Brain microvascular endothelial cell (primary cell): Measurements from ENCODE around the gene BCR.

ENCODE experiments used
- DNase-seq: peaks from one replicate; pipeline ENCODE4 v3.0.0-alpha.2; 2020
- H3K27ac ChIP-seq: fragments of 250-450 bp; sonication (Bioruptor Pico); 2 replicates; pipeline ENCODE4 v1.5.1; 2020; ENCODE audit warnings: mild to moderate bottlenecking, moderate library complexity
- H3K27me3 ChIP-seq: fragments of 250-450 bp; sonication (Bioruptor Pico); replicated peaks from 2 replicates; pipeline ENCODE4 v1.5.1; 2020; ENCODE audit warnings: mild to moderate bottlenecking
- H3K36me3 ChIP-seq: fragments of 250-450 bp; sonication (Bioruptor Pico); replicated peaks from 2 replicates; pipeline ENCODE4 v1.5.1; 2020; ENCODE audit warnings: mild to moderate bottlenecking
- H3K4me3 ChIP-seq: 2 replicates; pipeline ENCODE4 v1.5.1; 2011; ENCODE audit warnings: low read depth, mild to moderate bottlenecking, control low read depth, low read length, moderate library complexity
- CTCF ChIP-seq: IDR thresholded peaks from 2 replicates; pipeline ENCODE4 v1.5.1; 2011; ENCODE audit warnings: low read depth, mild to moderate bottlenecking, moderate library complexity, low read length, control low read depth, inconsistent platforms; ENCODE audit errors: missing control alignments
- in situ Hi-C: cut with HindIII; loops from 2 replicates; pipeline ENCODE4 v1.10.0; 2017; ENCODE audit warnings: low sequenced_read_pairs, low pct_ligation_motif_present

The BCR gene

GRCh38 chr22:23256986-23257888 is 76.9 kb downstream of the BCR start:
- in situ Hi-C loops = no loop called here
- Histone ChIP-seq H3K36me3 (peaks cover 50% of the 10 kb centered on the region), H3K27me3 (peaks cover 3% of the 10 kb centered on the region), H3K4me3 (no peak overlapping the region), H3K27ac (no peak overlapping the region)
- no peak for DNase-seq
- TF ChIP-seq CTCF = no peak

GRCh38 chr22:23257889-23258825 is 77.8 kb downstream of the BCR start:
- DNase-seq = no peak
- H3K36me3 ChIP-seq = peaks cover 51% of the 10 kb centered on the region
- TF ChIP-seq CTCF = no peak
- in situ Hi-C loops = no loop called here
- H3K4me3 ChIP-seq = no peak overlapping the region
- H3K27me3 ChIP-seq = no peaks in the 10 kb centered on the region
- H3K27ac ChIP-seq = no peak overlapping the region

GRCh38 chr22:23258826-23259170 is 78.5 kb downstream of the BCR start:
- TF ChIP-seq CTCF = no peak
- no peak for DNase-seq
- in situ Hi-C loops = no loop called here
- Histone ChIP-seq H3K27ac (peak overlapping the region; percentile 17), H3K36me3 (peaks cover 55% of the 10 kb centered on the region), H3K27me3 (peaks cover 2% of the 10 kb centered on the region), H3K4me3 (no peak overlapping the region)

- in situ Hi-C loops = no loop called here
- no peak for TF ChIP-seq CTCF
These were observed 79.8 kb downstream of the BCR start for GRCh38 chr22:23259916-23260644.

GRCh38 chr22:23260645-23261581 is 80.6 kb downstream of the BCR start:
- no peak for TF ChIP-seq CTCF
- no peak overlapping the region for H3K27ac ChIP-seq
- H3K36me3 ChIP-seq = peaks cover 57% of the 10 kb centered on the region
- in situ Hi-C loops = no loop called here
- H3K4me3 ChIP-seq = no peak overlapping the region
- no peak for DNase-seq
- H3K27me3 ChIP-seq = peaks cover 2% of the 10 kb centered on the region

More at GRCh38 chr22:23259916-23260644, 79.8 kb downstream of the BCR start:
- Histone ChIP-seq H3K27ac (no peak overlapping the region), H3K36me3 (peaks cover 57% of the 10 kb centered on the region), H3K27me3 (peaks cover 2% of the 10 kb centered on the region), H3K4me3 (no peak overlapping the region)
- no peak for DNase-seq
